ENCODE results near the gene GLRX5. TPM values are rescaled to one million over a fixed set of nuclear protein-coding genes. Genes with fewer than 3 reads are reported as not detected.

GLRX5 gene
- total RNA-seq, result 28.0 and 35.3 TPM in 2 replicates

GRCh38 chr14:95534299-95535225 is at the start of gene GLRX5:
Gene GLRX5, plus strand, starts transcription at chr14:95535050. Its CDS starts 40 bp downstream, at chr14:95535090.

GRCh38 chr14:95516554-95517181 is 18.2 kb upstream of the GLRX5 start, which contains the start of gene SYNE3:
Gene SYNE3, minus strand, starts transcription at chr14:95516650. Its CDS starts 40,829 bp downstream, at chr14:95475821.

Other genes starting within 250 kb of the GLRX5 start
- gene CLMN, start 215.1 kb upstream of the GLRX5 start, total RNA-seq, result 0.49 and 1.6 TPM in 2 replicates
- gene SYNE3, start 18.4 kb upstream of the GLRX5 start, total RNA-seq, result 11.5 and 12.7 TPM in 2 replicates
- not detected in 2 replicates for gene TCL1B, start 151.4 kb downstream of the GLRX5 start, total RNA-seq
- gene TCL1A, start 179.1 kb downstream of the GLRX5 start, total RNA-seq, result not detected in 2 replicates

Measured in bladder microvascular endothelial cell (primary cell).